ENCODE data around the gene MRPS14. TPM values are rescaled to one million over a fixed set of nuclear protein-coding genes. Genes with fewer than 3 reads are reported as not detected.
"Not testable (repeated sequence)": the region's sequence is repeated elsewhere in the genome, so short reads cannot be mapped to it uniquely, and the experiment has no call there.

Gene MRPS14
- total and polyA plus RNA-seq, 12 donors = 10.8 to 53.1 (median 29.3) TPM

GRCh38 chr1:175024773-175025172, 1.5 kb upstream of the MRPS14 start:
- no peak overlapping the region for H3K27ac ChIP-seq
- TF ChIP-seq CTCF (IDR thresholded peaks at IDR 0.05) = no peak
- no peak for TF ChIP-seq POLR2A (IDR thresholded peaks at IDR 0.05)
- intact Hi-C loops (cut with DNase I) = loop anchor here in 1 of 2 donors (5.0 kb wide), 1 partner anchor 293 kb away; no protein-coding TSS in a partner anchor
- H3K4me3 ChIP-seq = no peak overlapping the region
- H3K36me3 ChIP-seq (replicated peaks in 1 of 2) = no peaks in the 10 kb centered on the region
- DNase-seq = no peak
- H3K4me1 ChIP-seq (replicated peaks in 1 of 2) = peaks cover 7 to 12% of the 10 kb centered on the region in 2 donors
- no peaks in the 10 kb centered on the region for H3K27me3 ChIP-seq
- H3K9me3 ChIP-seq (replicated peaks in 1 of 3) = no peaks in the 10 kb centered on the region
- WGBS, 4 donors = 91 to 98% (median 96%) methylated on average over 2 of the region's 2 CpGs

DNA sequence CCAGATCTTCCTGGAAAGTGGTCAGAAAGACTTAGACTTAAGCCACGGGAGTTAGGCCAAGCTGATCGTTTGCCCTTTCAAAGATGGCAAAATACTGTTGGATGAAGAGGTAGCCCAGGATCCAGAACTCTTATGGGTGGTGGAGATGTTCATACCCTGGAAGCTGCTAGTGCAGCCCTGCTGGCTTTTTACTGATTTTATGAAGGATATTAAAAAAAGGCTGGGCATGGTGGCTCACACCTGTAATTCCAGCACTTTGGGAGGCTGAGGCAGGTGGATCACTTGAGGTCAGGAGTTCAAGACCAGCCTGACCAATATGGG, 657 bp upstream of the MRPS14 start:
- DNase-seq; H3K27me3 ChIP-seq; intact Hi-C loops (cut with DNase I); H3K36me3 ChIP-seq (replicated peaks in 1 of 2); H3K9me3 ChIP-seq (replicated peaks in 1 of 3): not testable (repeated sequence)
- peak overlapping the region in 3 of 4 donors; percentile 76 to 92 (median 83) for H3K4me3 ChIP-seq
- 90 to 97% (median 94%) methylated on average over 2 of the region's 2 CpGs for WGBS, 4 donors
- peak overlapping the region in 4 of 5 donors; percentile 47 to 89 (median 72) for H3K27ac ChIP-seq
- peaks cover 7 to 16% of the 10 kb centered on the region in 2 donors for H3K4me1 ChIP-seq (replicated peaks in 1 of 2)

DNA sequence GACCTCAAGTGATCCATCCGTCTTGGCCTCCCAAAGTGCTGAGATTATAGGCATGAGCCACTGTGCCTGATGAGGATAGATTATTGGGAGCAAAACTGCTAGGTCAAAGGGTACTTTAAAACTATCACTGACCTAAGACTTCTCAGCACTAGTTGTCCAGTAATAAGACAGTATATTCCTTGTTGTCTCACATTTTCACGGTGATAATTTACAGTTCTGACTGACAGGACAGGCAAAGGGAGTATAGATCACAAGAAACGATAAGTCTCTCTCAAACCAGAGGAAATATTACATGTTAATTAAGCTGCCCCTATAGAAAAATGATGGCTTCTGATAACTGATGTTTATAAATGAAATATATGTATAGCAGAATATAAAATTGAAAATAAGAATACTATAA, 3.7 kb downstream of the MRPS14 start:
- TF ChIP-seq POLR2A (IDR thresholded peaks at IDR 0.05) (no peak), CTCF (IDR thresholded peaks at IDR 0.05) (no peak)
- no peak overlapping the region for H3K4me3 ChIP-seq
- no peaks in the 10 kb centered on the region for H3K9me3 ChIP-seq (replicated peaks in 1 of 3)
- H3K36me3 ChIP-seq (replicated peaks in 1 of 2) = peaks cover 0 to 27% of the 10 kb centered on the region in 2 donors
- no peaks in the 10 kb centered on the region for H3K27me3 ChIP-seq
- no peak overlapping the region for H3K27ac ChIP-seq
- peaks cover 7 to 23% of the 10 kb centered on the region in 2 donors for H3K4me1 ChIP-seq (replicated peaks in 1 of 2)
- intact Hi-C loops (cut with DNase I) = no loop called here
- no peak for DNase-seq
- WGBS, 4 donors = 81 to 87% (median 86%) methylated on average over 3 of the region's 3 CpGs

DNA sequence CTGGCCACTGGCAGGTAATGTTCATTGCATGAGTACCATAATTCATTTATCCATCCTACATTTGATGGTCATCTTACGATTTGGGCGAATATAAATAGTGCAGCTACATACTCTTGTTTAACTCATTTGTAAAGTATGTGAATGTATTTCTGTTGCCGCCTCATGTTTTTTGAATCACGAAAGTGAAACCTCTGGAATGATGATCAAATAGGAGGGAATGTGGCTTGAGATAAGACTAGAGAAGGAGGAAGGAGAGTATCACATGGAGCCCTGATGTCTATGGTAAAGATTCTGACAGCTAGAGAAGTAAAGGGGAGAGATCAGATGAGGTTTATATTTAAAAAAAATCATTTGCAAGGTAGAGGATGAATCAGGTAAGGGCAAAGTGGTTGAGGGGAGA, 8.0 kb downstream of the MRPS14 start:
- Histone ChIP-seq H3K9me3 (replicated peaks in 1 of 3) (no peaks in the 10 kb centered on the region), H3K36me3 (replicated peaks in 1 of 2) (peaks cover 0 to 70% of the 10 kb centered on the region in 2 donors), H3K4me3 (no peak overlapping the region), H3K4me1 (replicated peaks in 1 of 2) (peaks cover 0 to 11% of the 10 kb centered on the region in 2 donors), H3K27ac (no peak overlapping the region), H3K27me3 (no peaks in the 10 kb centered on the region)
- 86 to 89% (median 87%) methylated on average over 4 of the region's 4 CpGs for WGBS, 4 donors
- intact Hi-C loops (cut with DNase I) = no loop called here
- no peak for DNase-seq
- TF ChIP-seq CTCF (IDR thresholded peaks at IDR 0.05) = no peak

- no peak overlapping the region for H3K4me3 ChIP-seq
- peaks cover 0 to 7% of the 10 kb centered on the region in 2 donors for H3K4me1 ChIP-seq (replicated peaks in 1 of 2)
- intact Hi-C loops (cut with DNase I) = no loop called here
- WGBS, 4 donors = 38 to 100% (median 74%) methylated on average over 1 of the region's 1 CpG
- TF ChIP-seq POLR2A (IDR thresholded peaks at IDR 0.05) (no peak), CTCF (IDR thresholded peaks at IDR 0.05) (no peak)
- H3K27me3 ChIP-seq = no peaks in the 10 kb centered on the region
- no peaks in the 10 kb centered on the region for H3K9me3 ChIP-seq (replicated peaks in 1 of 3)
- DNase-seq = no peak
- no peak overlapping the region for H3K27ac ChIP-seq
- peaks cover 0 to 86% of the 10 kb centered on the region in 2 donors for H3K36me3 ChIP-seq (replicated peaks in 1 of 2)
Observed at GRCh38 chr1:175013445-175013844, 9.8 kb downstream of the MRPS14 start.

Measured in adrenal gland (tissue), 12 donors.